ENCODE data around the gene CCDC50.

Gene CCDC50

DNA sequence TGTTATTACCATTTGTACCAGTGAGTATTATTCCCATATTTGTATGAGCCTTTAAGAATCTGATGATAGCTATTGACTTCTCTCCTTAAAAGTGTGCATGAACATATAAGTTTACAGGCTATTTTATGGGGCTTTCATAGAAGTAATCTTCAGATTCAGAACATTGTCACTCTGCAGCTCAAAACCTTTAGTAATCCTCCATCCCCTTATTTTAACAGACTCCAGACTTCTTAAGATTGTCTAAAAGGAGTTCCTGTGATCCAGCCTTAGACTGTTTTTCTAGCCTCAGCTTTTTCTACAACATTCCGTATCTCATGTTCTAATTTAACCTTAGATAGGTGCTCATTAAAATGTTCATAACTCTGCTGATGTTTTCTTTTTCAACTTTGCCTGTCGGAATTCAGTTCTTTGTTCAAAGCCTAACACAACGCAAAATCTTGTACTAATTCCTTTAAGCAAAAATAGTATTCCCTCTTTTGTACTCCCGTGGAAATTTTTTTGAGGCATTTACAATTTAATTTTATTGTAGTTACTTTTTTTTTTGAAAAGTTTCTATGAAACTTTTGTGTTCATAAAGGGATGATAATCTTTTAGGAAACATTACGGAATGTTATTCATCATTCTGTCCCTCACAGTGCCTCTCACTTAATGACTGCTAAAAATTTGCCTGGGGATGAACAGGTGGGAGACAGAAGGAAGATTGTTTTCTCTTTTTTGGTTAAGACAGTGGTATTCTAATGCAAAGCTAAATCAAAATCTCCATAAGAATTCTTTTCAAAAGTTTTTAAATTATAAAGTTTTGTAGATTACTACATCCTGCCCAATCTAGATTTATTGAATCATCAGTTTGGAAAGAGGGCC, 39.8 kb downstream of the CCDC50 start:
- in situ Hi-C loops (cut with MboI; ENCODE audit: low pct_unique_long_range_greater_than_20kb, low sequenced_read_pairs), result no loop called here
- no peak for DNase-seq

GRCh38 chr3:191369616-191370010, 40.4 kb downstream of the CCDC50 start:
- in situ Hi-C loops (cut with MboI; ENCODE audit: low pct_unique_long_range_greater_than_20kb, low sequenced_read_pairs), result no loop called here

GRCh38 chr3:191372122-191372521, 42.9 kb downstream of the CCDC50 start:
- in situ Hi-C loops (cut with MboI; ENCODE audit: low pct_unique_long_range_greater_than_20kb, low sequenced_read_pairs), result no loop called here
- DNase-seq, result peak; percentile 13

More at GRCh38 chr3:191369616-191370010, 40.4 kb downstream of the CCDC50 start:
- no peak for DNase-seq

GRCh38 chr3:191373327-191373726, 44.1 kb downstream of the CCDC50 start:
- no peak for DNase-seq
- in situ Hi-C loops (cut with MboI; ENCODE audit: low pct_unique_long_range_greater_than_20kb, low sequenced_read_pairs), result no loop called here

GRCh38 chr3:191376516-191377141, 47.4 kb downstream of the CCDC50 start:
- DNase-seq, result no peak
- in situ Hi-C loops (cut with MboI; ENCODE audit: low pct_unique_long_range_greater_than_20kb, low sequenced_read_pairs), result no loop called here

DNA sequence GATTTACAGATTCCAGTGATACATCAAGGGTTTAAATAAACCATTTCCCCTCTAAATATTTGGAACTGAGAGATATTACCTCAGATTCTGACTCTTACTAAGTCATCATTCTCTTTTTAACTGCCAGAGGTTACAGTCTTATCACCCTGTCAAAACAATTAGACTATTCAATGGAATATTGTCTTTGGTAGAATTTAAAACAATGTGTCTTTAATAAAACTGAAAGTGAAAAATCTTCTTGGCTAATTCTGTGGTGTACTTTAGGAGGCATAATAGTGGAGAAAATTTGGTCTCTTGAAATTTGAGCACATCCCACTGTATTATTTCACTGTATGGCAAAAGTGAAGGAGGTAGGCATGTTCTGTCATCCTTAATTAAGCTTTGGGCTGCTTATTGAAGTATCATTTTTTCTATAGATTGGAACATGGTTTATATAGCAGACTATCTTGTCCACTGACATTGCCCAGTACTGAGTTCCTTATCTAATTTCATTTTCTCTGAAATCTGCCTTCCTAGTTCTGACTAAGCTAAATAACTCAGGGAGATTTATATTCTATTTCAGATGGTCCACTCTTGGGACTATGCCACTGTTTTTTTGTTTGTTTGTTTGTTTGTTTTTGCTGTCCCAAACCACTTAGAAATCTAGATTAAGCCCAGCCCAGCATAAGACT, 49.1 kb downstream of the CCDC50 start:
- DNase-seq, result no peak
- in situ Hi-C loops (cut with MboI; ENCODE audit: low pct_unique_long_range_greater_than_20kb, low sequenced_read_pairs), result no loop called here

- DNase-seq, result no peak
- in situ Hi-C loops (cut with MboI; ENCODE audit: low pct_unique_long_range_greater_than_20kb, low sequenced_read_pairs), result no loop called here
Observed at GRCh38 chr3:191379446-191379845, 50.3 kb downstream of the CCDC50 start.

DNA sequence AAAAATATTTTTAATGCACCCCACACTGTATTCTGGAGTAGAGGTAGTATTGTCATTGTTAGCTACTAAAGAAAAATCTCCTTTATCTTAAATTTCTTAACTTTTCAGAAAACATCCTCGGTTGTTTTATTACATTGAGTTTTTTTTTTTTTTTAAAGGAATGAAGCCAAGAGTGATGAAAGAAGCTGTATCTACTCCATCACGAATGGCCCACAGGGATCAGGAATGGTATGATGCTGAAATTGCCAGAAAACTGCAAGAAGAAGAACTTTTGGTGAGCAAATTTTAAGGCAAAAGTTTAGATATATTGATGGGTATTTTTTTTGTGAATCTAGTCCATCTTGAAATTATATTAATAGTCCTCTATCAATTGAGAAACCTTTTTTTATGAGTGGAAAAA, 50.8 kb downstream of the CCDC50 start:
- in situ Hi-C loops (cut with MboI; ENCODE audit: low pct_unique_long_range_greater_than_20kb, low sequenced_read_pairs), result no loop called here
- no peak for DNase-seq

DNA sequence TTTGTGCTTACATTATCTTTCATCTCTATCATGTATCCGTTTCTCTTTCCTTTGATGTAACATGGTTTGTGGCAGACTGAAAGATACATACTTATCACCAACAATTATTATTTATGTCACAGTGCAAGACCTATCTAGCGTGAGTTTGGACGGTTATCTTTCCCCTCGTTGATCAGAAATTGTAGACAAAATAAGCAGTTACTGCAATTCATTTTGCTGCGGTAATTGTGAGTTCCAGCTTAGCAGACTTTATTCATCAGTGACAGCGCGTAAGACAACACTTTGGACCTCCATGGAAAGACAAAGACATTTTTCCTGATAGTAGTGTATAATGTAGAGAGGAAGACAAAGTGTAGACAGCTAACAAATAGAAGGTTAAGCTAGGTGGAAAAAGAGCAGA, 52.1 kb downstream of the CCDC50 start:
- in situ Hi-C loops (cut with MboI; ENCODE audit: low pct_unique_long_range_greater_than_20kb, low sequenced_read_pairs), result no loop called here

GRCh38 chr3:191382661-191383060, 53.5 kb downstream of the CCDC50 start:
- no peak for DNase-seq
- in situ Hi-C loops (cut with MboI; ENCODE audit: low pct_unique_long_range_greater_than_20kb, low sequenced_read_pairs), result no loop called here

More for the DNA sequence above, 52.1 kb downstream of the CCDC50 start:
- DNase-seq, result no peak

GRCh38 chr3:191383124-191383523, 53.9 kb downstream of the CCDC50 start:
- in situ Hi-C loops (cut with MboI; ENCODE audit: low pct_unique_long_range_greater_than_20kb, low sequenced_read_pairs), result no loop called here

GRCh38 chr3:191385101-191385500, 55.9 kb downstream of the CCDC50 start:
- DNase-seq, result no peak
- in situ Hi-C loops (cut with MboI; ENCODE audit: low pct_unique_long_range_greater_than_20kb, low sequenced_read_pairs), result no loop called here

More at GRCh38 chr3:191383124-191383523, 53.9 kb downstream of the CCDC50 start:
- DNase-seq, result no peak

DNA sequence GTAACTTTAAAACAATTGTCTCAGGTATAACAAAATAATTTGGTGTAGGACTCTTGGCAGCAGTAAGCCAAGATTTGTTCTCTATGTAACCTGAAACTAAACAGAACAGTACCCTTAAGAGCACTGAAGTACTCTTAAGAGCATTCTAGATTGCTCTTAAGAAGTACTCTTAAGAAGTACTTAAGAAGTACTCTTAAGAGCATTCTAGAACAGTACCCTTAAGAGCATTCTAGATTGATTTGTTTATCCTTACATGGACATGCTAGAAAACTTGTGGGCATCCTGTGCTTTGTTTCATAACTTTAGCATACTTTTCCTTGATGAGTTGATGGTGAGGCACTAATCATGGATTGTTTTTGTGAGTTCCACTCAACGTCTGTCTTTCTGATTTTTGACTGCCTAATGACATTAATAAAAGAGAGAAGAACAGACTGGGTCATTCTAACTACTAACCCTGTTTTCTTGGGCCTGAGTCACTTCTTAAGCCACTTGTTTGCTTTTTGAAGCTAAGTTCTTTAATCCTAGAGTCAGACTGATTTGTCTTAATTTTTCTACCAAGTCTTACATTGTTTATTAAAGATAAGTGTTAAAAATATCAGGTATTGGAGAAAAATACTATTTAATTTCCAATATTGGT, 58.4 kb downstream of the CCDC50 start:
- in situ Hi-C loops (cut with MboI; ENCODE audit: low pct_unique_long_range_greater_than_20kb, low sequenced_read_pairs), result no loop called here
- no peak for DNase-seq

DNA sequence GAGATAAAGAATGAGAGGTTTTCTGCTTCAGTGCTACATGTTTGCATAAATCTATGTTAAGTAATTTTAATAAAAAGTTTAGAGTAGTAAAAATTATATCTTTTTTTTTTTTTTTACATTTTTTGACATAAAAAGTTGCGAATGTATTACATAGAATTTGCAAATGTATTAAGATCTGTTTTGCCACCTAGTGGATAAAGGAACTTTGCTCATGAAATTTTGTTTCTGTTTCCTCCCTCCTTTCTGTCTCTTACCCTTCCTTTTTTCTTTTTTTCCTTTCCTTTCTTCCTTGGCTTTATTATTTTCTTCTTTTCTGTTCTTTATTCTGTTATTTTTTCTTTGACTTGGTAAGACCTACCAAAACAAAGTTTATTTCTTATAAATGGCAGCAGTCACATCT, 59.6 kb downstream of the CCDC50 start:
- peak; percentile 14 for DNase-seq
- in situ Hi-C loops (cut with MboI; ENCODE audit: low pct_unique_long_range_greater_than_20kb, low sequenced_read_pairs), result no loop called here

- no peak for DNase-seq
- in situ Hi-C loops (cut with MboI; ENCODE audit: low pct_unique_long_range_greater_than_20kb, low sequenced_read_pairs), result no loop called here
Observed at GRCh38 chr3:191390580-191390979, 61.4 kb downstream of the CCDC50 start.

- DNase-seq, result no peak
- in situ Hi-C loops (cut with MboI; ENCODE audit: low pct_unique_long_range_greater_than_20kb, low sequenced_read_pairs), result no loop called here
Observed at GRCh38 chr3:191391861-191392808, 62.9 kb downstream of the CCDC50 start.

- DNase-seq, result no peak
- in situ Hi-C loops (cut with MboI; ENCODE audit: low pct_unique_long_range_greater_than_20kb, low sequenced_read_pairs), result no loop called here
Observed at GRCh38 chr3:191393146-191393545, 64.0 kb downstream of the CCDC50 start.

DNA sequence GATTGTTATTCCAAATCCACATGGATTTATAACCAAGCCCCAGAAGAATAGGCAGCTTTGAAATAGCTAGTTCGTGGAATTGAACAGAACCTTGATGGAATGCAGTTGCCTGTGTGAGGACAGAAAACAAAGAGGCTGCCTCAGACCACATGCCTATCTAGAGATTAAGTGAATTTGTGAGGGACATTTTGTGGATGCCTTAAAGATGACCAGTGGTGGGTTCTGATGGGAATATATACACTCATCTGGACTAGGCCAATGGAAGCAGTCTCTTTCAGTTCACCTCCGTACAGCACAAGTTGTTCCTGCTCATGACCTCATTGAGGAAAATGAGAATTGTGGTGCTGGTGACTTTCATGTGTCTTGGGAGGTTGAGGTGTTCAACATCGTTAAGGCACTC, 68.6 kb downstream of the CCDC50 start:
- DNase-seq, result no peak
- in situ Hi-C loops (cut with MboI; ENCODE audit: low pct_unique_long_range_greater_than_20kb, low sequenced_read_pairs), result no loop called here

DNA sequence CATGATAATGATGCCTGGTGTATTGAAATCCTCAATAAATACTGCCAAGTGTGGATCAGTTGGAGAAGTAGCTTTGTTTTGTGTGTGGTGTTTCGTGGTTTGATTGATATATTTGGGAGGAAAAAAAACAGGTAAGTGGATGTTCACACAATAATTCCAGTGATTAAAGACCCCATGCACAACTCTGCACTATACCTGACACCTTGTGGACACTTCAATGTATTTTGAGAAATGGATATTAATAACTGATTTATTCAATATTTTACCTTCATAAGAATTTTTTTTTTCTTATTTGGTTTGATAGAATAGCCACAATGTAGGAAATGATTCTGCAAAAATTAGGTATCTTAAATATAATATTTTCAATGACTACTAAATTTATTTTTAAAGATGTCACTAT, 69.4 kb downstream of the CCDC50 start:
- no peak for DNase-seq
- in situ Hi-C loops (cut with MboI; ENCODE audit: low pct_unique_long_range_greater_than_20kb, low sequenced_read_pairs), result no loop called here

Measured in KBM-7 (cell line).